Measurements from ENCODE around the gene CEP68. TPM values are rescaled to one million over a fixed set of nuclear protein-coding genes. Genes with fewer than 3 reads are reported as not detected.

Gene CEP68
- polyA plus RNA-seq, 1 of the 3 experiments (the other 2 are of a cell fraction), result 6.2 TPM

GRCh38 chr2:65055422-65056214 lies 598 bp upstream of the CEP68 start:
- H3K36me3 ChIP-seq (replicated peaks in 1 of 2; ENCODE audit: control insufficient read depth in 1 of 2, insufficient read depth in 2 of 2, low read length in 1 of 2), result no peaks in the 10 kb centered on the region
- peaks cover 15% of the 10 kb centered on the region; the same call in 1 of the 2 replicates for H4K20me1 ChIP-seq (ENCODE audit: insufficient read depth)
- TF ChIP-seq MAX (IDR thresholded peaks at IDR 0.05; ENCODE audit: low read depth), result peak; percentile 72; the same call in 1 of the 2 replicates
- no peak for TF ChIP-seq CHD2 (IDR thresholded peaks at IDR 0.05; ENCODE audit: low read length, partially characterized antibody)
- TF ChIP-seq MXI1 (IDR thresholded peaks at IDR 0.05; ENCODE audit: low read depth, low read length), result peak; percentile 68
- TF ChIP-seq CTCF (IDR thresholded peaks at IDR 0.05), result no peak
- no peak for TF ChIP-seq FOXM1 (IDR thresholded peaks at IDR 0.05; ENCODE audit: low read depth)
- TF ChIP-seq SMC3 (IDR thresholded peaks at IDR 0.05; ENCODE audit: low read depth, low read length), result no peak
- no peak for TF ChIP-seq ZBTB33 (IDR thresholded peaks at IDR 0.05; ENCODE audit: borderline replicate concordance, low read depth)
- no peak for TF ChIP-seq EZH2phosphoT487 (IDR thresholded peaks at IDR 0.05; ENCODE audit: borderline replicate concordance, low read depth)
- no peak for TF ChIP-seq POLR2AphosphoS5 (IDR thresholded peaks at IDR 0.05; ENCODE audit: low read depth, low read length)
- TF ChIP-seq GATA2 (CRISPR knock-in tag; IDR thresholded peaks at IDR 0.05), result no peak
- TF ChIP-seq TEAD4 (IDR thresholded peaks at IDR 0.05; ENCODE audit: borderline replicate concordance, insufficient read depth), result no peak
- TF ChIP-seq MEF2A (IDR thresholded peaks at IDR 0.05; ENCODE audit: borderline replicate concordance, low read depth), result no peak
- TF ChIP-seq RXRA (IDR thresholded peaks at IDR 0.05; ENCODE audit: borderline replicate concordance, low read depth), result no peak
- TF ChIP-seq USF1 (IDR thresholded peaks at IDR 0.05; ENCODE audit: borderline replicate concordance, low read depth), result 0 out of 2 replicates have a peak, but pooled peaks have one; percentile 8
- TF ChIP-seq PBX3 (IDR thresholded peaks at IDR 0.05), result no peak
- TF ChIP-seq USF2 (IDR thresholded peaks at IDR 0.05; ENCODE audit: borderline replicate concordance, low read depth, low read length), result no peak
- no peak for TF ChIP-seq TAF1 (IDR thresholded peaks at IDR 0.05; ENCODE audit: borderline replicate concordance, low read depth, low read length)
- no peak for TF ChIP-seq RFX5 (IDR thresholded peaks at IDR 0.05; ENCODE audit: low read length)
- TF ChIP-seq RCOR1 (IDR thresholded peaks at IDR 0.05; ENCODE audit: low read length), result no peak
- TF ChIP-seq JUND (IDR thresholded peaks at IDR 0.05), result no peak
- TF ChIP-seq FOSL2 (IDR thresholded peaks at IDR 0.05; ENCODE audit: borderline replicate concordance, low read depth), result no peak
- TF ChIP-seq EP300 (IDR thresholded peaks at IDR 0.05; ENCODE audit: borderline replicate concordance in 1 of 2, low read depth in 1 of 2, low read length in 1 of 2), result no peak
- no peak for TF ChIP-seq NRF1 (IDR thresholded peaks at IDR 0.05; ENCODE audit: low read depth, low read length)
- no peak for TF ChIP-seq SIN3A (IDR thresholded peaks at IDR 0.05; ENCODE audit: borderline replicate concordance, low read depth, low read length)
- no peak for TF ChIP-seq TCF12 (IDR thresholded peaks at IDR 0.05)
- no peaks in the 10 kb centered on the region for H3K9me2 ChIP-seq
- no peak overlapping the region; a peak in 1 of 4 replicates for H3K27ac ChIP-seq (ENCODE audit: low read depth in 2 of 2, low read length in 1 of 2)
- H3K27me3 ChIP-seq (ENCODE audit: insufficient read depth), result no peaks in the 10 kb centered on the region
- H3F3A ChIP-seq (replicated peaks; ENCODE audit: insufficient read depth), result no peaks in the 10 kb centered on the region
- ChIA-PET POLR2A (interaction anchor here (0.6 to 1.5 kb wide), 10 partner anchors 12 to 422 kb away, joined by 3 to 7 read pairs (median 3); partner anchors contain the start of gene SERTAD2), CTCF (interaction anchor here (0.8 to 5.1 kb wide), 8 partner anchors 12 to 409 kb away, joined by 3 to 17 read pairs (median 4); partner anchors contain the start of gene RAB1A)
- WGBS (ENCODE audit: low lambda C conversion rate), result 11% methylated on average over 38 of the region's 42 CpGs
- H3K4me2 ChIP-seq, result peak overlapping the region; percentile 89
- no peak for DNase-seq
- peak overlapping the region; percentile 53; the same call in 1 of the 2 replicates for H3K9ac ChIP-seq
- H3K79me2 ChIP-seq (ENCODE audit: insufficient read depth), result peaks cover 39% of the 10 kb centered on the region
- H2AFZ ChIP-seq (ENCODE audit: low read depth), result peak overlapping the region; percentile 79
- no peaks in the 10 kb centered on the region for H3K9me3 ChIP-seq
- peak overlapping the region; percentile 74 to 82 for H3K4me3 ChIP-seq (ENCODE audit: low read depth in 2 of 2, low read length in 1 of 2)
- H3K4me1 ChIP-seq (ENCODE audit: control insufficient read depth in 1 of 2, insufficient read depth in 2 of 2, low read depth in 1 of 2, low read length in 1 of 2), result peaks cover 0 to 3% of the 10 kb centered on the region in 2 experiments; a peak in 1 of 4 replicates
